GM18868 (cell line): Measurements from ENCODE around the gene DRD3.

Experiments used
- ATAC-seq: cut with Tn5 transposase; IDR thresholded peaks from one replicate; pipeline ENCODE4 v1.9.1; 2021; ENCODE audit warnings: mild to moderate bottlenecking, moderate library complexity; ENCODE audit not compliant: unreplicated experiment

The DRD3 gene

DNA sequence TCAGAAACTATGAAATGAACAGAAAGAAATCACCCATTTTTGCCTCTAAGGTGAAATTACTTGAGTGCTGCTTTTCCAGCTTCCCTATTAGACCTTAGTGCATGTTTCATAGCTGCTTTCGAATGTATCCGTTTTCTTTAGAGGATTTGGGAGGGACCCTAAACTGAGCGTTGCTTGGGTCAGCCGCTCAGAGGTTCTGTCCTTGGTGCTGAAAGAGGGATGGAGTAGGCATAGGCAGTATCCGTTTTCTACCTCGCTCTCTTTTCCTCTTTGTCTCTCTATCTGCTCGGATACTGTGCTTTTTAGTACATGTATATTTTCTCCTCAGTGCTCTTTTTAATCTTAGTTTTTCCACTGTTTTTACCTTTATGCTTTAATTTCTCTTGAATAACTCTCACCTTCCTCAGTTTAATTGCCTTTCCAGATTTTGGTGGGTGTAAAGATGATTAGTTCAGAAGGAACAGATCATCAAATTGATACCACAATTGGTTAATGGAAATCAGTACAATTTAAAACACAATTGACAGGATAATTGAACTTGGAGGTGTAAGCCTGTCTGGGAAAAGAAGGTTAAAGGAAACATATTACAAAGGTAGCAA, at the start of gene DRD3:
TSS of gene DRD3 (minus strand) at position 283 of the 599 bp plus-strand sequence. CDS start 7,060 bp downstream, outside the sequence.
- ATAC-seq: no peak

DNA sequence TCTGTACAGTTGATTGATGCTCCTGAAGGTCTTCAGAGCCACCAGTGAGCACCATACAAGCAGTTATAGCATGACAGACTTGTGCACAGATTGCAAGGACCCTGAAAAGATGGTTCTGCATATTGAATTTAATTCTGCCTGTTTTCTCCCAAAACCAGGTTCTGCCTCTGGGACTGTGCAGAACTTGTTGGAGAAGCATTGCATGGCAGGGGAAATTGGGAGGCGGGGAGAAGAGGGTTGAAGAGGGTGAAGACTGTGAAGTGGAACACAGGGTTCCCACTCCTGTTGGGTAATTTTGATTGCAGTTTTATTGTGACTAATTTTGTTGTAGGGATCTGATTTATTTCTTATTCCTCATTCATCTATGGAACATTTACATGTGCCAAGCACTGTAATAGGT, 48.2 kb upstream of the DRD3 start:
- ATAC-seq: no peak

DNA sequence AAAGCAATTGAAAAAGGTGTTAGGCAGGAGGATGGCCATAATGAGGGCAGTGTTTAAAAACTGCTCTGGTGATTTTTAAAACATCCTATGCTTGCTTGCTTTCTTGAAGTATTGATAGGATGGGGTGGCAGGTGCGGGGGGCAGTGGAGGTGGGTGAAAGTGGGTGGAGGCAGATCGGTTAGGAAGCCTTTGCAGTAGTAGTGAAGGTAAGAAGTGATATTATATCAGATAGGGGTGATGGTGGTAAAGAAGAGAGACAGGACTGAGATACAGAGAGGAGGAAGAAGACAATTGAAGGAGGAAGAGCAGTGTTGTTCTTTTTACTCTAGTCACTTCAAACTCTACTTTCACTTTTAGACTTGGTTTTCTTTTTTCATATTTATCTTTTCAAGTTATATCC, 47.5 kb upstream of the DRD3 start:
- no peak for ATAC-seq

DNA sequence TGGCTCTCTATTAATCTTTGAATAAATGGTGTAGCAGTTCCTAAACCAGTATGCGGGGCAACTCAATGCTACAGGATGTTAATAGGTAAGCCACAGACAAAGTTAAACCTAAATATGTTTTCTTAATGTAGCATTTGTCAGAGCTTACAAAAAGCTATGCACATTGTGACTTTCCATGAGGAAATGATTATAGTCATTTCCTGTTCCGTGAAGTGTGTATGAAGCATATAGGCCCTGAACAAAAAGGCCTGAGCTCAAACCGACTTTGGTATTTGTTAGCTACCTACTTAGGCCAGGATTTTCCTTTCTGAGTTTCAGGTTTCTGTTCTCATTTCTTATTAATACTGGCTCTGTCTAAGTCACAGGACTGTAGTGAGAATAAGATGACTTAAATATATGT, 44.3 kb upstream of the DRD3 start:
- peak; percentile 88 for ATAC-seq

DNA sequence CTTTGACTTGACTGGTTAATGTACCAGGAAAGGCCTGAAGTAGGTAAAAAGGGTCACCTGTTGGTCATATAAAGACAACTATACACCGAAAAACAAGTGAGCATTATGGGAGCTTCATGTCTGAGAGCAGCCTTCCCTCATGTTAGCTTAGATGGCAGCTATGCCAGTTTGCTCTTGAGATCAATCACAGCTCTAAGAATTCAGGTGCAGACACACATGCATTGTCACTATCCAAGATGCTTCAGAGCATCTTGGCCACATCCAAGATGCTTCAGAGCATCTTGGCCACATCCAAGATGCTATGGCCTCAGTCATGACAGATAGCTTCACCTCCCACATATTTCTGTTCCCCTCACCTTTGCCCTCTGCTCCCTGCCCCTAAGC, 43.0 kb upstream of the DRD3 start:
- ATAC-seq: no peak

DNA sequence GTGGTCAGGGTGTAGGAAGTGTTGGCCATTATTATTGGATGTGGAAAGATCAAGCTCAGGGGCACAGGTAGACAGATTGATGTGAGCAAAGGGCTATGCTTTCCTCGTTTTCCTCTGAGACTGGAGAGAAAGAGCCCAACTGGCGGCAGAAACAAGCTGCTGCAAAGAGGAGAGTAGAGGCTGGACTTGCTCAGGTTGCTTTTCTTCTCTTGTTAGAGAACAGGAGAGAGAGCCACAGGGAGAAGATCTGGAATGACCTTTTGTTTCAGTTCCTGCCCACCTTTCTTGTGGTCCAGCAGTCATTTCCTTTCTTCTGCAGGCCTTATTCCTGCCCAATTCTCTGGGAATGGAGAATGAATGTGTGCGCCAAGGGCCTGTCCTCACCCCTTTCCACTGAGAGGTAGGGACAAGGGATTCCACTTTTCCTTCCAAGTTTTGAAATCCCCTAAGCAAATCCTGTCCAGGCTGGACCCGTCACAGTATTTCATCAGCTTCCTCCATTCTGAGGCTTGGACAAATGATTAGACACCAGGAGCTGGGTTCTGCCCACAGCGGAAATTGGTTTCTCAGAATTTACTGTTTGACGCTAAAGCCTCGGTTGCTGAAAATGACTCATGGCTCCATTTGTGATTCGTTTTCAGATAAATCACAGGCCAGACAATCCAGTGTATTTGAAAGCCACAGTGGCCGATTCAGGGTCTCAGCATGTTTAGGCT, 42.5 kb upstream of the DRD3 start:
- ATAC-seq: no peak

DNA sequence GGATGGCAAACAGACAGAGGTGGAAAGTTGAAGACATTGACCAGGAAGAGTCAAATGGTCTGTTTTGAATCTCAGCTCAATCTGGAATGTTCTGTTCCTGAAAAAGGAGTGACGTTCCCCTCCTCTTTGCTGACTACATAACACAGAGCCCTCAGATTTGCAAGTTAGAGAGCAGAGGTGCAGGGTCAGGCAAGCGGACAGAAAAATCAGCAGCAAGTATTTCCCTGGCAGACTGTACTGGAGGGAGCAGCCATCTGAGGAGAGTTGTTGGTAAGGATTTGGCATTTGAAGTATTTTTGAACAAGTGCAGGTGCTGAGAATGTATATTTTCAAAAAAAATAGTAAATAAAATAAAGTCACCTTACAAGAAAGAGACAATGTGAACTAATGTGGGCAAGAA, 40.9 kb upstream of the DRD3 start:
- ATAC-seq: no peak

DNA sequence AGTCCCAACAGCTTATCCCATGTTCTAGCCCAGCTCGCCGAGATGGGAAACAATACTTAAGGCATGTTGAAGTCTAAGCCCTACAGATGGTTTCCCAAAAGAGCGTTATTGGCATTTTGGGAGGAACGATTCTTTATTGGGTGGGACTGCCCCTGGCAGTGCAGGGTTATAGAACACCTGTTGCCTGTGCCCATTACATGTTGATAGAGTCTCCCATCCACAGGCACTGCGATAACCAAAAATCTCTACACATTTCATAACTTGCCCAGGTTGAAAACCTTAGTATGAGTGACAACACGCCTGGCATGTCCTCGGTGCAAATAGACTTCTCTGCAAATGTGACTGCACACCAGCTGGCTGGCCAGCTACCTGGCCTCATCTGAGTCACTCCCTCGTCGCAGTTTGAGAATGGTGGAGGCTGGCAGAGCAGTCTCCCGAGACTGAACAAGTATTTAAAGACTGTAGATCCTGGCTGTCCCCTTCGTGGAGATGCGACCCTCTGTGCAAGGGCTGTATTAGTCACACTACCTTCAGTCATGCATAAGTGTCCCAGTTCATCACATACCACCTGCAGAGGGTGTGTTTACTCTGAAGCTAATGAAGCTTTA, 39.8 kb upstream of the DRD3 start:
- ATAC-seq: no peak

DNA sequence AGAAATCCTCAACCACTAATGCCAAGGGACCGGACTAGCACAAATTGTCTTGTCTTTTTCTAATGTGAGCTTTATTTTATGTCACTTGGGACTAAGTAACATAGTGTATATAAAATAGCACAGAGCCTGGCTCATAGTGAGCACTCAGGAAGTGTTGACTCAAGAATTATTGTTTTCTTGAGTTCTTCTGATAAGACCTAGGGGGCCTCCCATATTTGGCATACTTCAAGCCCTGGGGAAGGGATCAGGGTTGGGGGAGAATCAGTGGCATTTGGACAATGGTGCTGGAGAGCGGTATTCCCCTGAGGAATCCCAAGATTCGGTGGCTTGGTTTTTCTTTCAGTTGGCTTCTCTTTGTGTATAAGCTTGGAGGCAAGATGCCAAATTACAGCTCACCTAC, 39.2 kb upstream of the DRD3 start:
- no peak for ATAC-seq

DNA sequence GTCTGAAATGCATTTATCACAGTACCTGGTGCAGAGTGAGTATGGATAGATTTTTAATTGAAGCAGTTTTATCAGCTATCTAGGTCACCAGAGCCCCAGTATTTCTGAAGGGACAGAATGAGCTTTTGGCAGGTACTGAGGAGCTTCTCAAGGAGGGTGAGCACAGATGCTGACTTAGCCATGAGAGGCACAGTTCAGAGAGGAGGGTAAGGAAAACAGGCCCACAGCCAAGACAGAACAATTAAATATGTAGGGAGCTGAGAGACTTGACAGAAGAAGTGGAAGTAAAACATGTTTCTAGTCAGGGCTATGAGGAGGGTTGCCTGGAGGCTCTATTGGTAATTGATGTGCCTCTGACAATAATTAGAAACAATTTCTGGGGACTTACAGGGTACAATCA, 38.4 kb upstream of the DRD3 start:
- ATAC-seq: no peak

DNA sequence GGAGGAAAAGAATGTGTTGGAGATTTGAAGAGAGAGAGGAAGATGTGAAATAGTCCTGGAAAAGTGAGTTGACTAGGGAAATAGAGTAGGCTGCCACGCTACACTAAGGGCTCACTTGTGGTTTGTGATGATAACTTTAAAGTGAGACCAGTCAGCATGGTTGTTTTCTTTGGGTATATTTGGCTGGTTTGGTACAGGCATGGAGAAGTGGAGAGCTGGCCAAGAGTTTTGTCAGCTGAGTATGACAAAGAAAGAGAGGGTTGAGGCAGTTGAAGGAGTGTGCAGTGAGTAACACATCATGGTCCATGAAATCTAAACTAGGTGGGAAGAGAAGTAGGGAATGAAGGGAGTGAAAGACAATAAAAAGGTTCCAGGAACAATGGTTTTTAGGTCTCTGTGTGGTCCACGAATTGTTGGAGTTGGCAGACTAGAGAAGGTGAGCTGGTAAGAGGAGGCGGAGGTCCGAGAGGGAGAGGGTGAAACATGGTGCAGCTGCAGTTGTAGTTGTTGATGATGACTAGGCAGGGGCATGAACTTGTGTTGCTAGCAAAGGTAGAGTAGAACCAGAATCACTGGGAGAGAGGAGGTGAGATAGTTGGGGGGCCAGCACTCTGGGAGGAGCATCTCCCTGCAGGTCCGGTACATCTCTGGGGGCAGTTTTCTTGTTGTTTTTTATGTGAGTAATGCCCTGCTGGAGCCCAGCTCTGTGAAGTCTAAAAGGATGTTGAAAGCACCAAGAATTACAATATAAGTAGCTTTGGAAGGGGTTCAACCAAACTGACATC, 37.5 kb upstream of the DRD3 start:
- no peak for ATAC-seq

DNA sequence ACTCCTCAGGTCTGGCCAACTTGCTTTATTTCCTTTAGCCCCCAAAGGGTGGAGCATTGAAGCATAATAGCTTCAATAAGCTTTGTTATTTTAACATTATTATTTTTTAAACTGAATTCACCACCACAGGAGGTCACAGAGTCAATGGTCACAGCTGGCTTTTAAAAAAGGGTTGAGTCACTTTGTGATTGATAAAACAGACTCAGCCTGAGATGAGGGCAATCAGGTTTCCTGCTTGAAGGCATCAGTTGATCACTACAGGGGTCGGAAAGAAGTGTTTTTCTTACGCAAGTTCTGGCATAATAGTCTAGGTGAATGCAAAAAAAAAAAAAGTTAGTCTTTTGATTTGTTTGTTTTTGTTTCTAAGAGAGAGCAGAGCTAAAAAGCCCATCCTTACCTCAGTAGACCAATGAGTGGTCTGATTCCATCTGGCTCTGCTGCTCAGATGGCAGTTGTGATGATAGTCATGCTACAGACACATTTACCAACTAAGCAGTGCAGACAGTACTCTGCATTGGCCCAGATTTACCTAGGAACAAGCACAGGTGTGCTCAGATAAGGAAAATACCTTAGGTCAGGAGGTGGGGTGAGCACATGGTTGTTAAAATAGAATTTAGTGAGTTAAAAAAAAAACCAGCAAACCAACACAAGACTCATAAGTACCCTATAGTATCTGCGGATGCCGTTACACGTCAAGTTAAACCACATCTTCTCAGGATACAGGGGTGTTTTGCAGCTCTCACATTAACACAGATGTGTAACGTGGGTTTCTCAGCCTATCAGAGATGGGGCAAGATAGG, 35.9 kb upstream of the DRD3 start:
- peak; percentile 16 for ATAC-seq

DNA sequence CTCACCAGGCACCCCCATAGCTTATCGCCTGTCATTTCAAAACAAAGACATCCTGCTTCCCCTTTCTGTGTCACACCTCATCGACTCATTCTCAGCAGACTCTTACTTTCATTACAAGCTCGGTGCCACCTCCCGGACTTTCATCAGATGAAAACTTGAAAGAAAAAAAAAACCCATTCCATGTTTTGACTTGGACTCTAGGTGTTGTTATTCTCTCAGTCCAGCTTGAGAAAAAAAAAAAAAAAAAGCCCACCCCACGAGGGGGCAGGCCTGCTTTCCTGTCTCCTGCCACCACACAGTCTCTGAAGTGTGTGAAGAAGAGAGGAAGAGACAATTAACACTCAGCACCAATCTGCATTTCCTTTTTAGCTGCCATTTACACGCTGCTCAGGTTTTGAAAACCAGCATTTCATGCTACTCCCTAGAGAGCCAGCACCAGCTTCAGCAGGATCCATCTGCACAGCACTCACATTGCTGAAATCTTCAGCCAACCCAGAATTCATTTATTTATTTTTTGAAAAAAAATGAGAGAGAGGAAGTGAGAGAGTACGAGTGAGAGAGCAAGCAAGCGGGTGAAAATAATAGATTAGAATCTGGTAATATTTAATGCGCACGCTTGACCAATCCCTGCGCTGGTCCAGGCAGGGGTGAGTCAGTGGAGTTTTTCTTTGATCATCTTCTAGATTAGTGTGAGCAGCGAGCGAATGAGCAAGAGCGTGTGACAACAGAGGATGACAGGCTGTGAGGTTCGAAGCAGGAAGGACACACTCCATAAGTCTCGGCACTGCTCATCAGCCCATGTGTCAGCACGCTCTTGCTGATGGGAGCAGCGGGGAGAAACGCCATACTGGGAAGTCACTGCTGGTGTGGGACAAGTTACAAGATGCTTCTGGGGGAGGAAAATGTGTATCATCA, 35.0 kb upstream of the DRD3 start:
- peak; percentile 86 for ATAC-seq

DNA sequence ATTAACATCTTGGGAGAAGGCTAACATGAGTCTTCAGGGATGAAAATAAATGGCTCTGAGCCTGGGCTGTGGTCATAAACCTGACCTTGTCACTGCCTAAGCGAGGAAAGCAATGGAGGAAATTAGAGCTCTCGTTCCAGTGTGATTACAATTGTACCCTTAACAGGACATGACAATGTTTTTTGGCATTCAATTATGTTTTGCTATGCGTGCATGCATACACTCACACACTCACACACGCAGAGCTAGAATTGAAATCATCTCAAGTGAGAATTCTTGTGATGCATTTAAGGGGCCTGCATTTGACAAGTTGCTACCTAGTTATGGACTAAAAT, 34.4 kb upstream of the DRD3 start:
- no peak for ATAC-seq

DNA sequence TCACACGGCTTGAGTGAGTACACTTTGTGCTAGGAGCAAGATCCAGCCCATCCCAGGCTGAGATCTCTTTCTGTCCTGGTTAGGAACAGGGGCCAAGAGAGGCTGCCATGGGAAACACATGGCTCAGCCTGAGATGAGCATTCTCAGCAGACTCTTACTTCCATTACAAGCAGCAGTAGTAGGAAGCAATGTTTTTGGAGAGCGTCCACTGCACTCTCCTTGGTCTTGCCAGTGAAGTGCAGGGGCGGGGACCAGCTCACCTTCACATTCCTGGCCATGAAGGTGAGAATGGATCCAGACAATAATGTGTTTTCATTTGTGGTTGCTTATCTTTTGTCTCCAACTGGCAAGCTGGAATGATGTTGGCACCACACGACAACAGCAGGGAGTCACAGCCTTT, 33.8 kb upstream of the DRD3 start:
- ATAC-seq: no peak

DNA sequence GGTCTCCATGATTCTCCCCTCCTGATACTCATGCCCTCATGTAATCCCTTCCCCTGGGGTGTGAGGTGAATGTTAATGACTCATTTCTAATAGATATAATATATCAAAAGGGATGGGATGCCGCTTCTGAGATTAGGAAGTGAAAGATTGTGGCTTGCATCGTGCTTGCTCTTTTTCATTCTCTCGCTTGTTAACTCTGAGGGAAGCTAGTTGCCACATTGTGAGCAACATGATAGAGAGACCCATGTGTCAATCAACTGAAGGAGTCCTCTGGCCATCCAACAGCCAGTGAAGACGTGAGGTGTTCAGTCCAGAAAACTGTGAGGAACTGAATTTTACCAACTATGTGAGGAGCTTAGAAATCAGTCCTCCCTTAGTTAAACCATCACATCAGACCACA, 28.9 kb upstream of the DRD3 start:
- ATAC-seq: peak; percentile 99

DNA sequence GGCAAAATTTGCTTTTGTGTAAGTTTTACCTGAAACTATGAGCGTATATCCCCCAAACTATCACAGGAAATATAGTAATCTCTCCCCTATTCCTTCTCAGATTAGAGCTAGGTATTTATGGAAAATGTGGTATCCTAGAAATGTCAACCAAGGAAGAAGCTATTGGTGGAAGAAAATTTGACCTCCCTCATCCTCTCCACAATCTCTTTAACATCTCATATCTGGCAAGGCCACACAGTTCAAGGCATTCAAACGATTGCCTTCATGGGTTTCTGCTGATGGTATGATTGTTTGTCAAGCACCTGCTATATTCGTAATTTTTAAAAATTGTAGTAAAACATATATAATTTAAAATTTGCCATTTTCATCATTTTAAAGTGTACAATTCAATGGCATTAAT, 27.5 kb upstream of the DRD3 start:
- no peak for ATAC-seq

DNA sequence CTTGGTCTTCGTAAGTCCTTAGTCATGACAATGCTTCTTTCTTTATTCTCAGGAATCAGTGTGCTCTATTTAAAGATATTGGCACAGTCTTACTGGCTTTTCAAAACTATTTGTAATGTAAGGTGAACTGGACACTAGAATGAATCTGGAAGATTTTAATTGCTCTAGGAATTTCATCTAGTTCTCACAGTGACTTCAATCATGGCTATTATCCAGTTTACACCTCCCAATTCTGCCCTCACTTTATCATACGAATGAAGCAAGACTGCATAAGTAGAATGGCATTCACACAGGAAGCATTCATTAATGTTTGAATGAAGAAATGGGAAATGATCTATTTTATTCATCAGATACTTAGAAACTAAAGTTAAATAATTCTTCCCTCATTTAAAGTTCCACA, 26.7 kb upstream of the DRD3 start:
- no peak for ATAC-seq

DNA sequence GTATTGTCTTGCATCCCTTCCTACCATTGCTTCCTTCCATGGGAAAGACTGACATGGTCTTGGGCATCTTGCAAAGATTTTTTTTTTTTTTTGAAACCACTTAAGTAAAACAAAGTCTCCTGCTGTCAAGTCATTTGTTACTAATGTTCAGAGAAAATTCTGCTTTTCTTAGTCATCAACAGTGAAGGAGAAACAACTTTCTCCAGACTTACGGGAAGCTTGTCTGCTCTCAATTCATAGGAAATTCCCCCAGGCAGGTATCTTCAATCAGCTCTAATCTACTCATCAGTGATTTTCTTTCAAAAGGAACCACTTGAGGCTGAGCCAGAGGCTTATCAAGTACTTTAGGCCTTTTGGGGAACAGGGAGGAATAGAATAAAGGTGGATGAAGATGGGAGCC, 15.9 kb upstream of the DRD3 start:
- ATAC-seq: no peak

DNA sequence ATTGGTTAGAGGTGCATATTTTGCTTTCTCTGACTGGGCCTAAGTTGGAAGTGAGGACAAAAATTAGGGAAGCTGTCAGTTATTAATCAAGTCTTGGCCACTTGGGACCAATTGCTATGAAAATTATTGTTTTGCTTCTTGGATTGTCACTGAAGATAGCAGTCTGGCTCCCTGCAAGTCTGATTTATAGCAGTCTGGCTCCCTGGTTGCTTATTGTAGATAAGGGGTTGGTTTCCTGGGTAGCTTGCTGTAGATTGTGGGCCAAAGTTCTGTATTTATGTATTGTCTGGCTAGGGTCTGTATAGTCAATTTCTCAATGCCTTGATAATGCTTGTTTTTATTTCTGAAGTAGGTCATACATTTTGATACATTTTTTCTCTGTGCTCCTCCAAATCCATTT, 13.3 kb upstream of the DRD3 start:
- ATAC-seq: no peak
